Muscle layer of duodenum (tissue), 2 donors: Measurements from ENCODE around the gene BRAT1.

Experiments used
- H3K27ac ChIP-seq: one replicate; pipeline ENCODE4 v1.7.0; 2013; ENCODE audit warnings: mild to moderate bottlenecking, low read length
- H3K27me3 ChIP-seq: one replicate; pipeline ENCODE4 v1.7.0; 2013; ENCODE audit warnings: low read depth, mild to moderate bottlenecking, control low read depth, low read length
- H3K36me3 ChIP-seq, 2 donors: one replicate each; pipeline ENCODE4 v1.7.0; 2013; ENCODE audit warnings: low read length in 2 of 2, control low read depth in 1 of 2, mild to moderate bottlenecking in 1 of 2; ENCODE audit not compliant: insufficient read depth in 2 of 2, control insufficient read depth in 1 of 2
- H3K4me1 ChIP-seq, 2 donors: one replicate each; pipeline ENCODE4 v1.7.0; 2013; ENCODE audit warnings: low read length in 2 of 2, mild to moderate bottlenecking in 2 of 2, control low read depth in 1 of 2, moderate library complexity in 1 of 2; ENCODE audit not compliant: insufficient read depth in 2 of 2, control insufficient read depth in 1 of 2
- H3K4me3 ChIP-seq, 2 donors: one replicate each; pipeline ENCODE4 v1.7.0; 2013; ENCODE audit warnings: low read length in 2 of 2, low read depth in 1 of 2, mild to moderate bottlenecking in 1 of 2
- H3K9me3 ChIP-seq, 2 donors: one replicate each; pipeline ENCODE4 v1.7.0; 2013; ENCODE audit warnings: low read length in 2 of 2, control low read depth in 1 of 2, mild to moderate bottlenecking in 1 of 2; ENCODE audit not compliant: control insufficient read depth in 1 of 2
- donor health status: healthy.

BRAT1 gene

DNA sequence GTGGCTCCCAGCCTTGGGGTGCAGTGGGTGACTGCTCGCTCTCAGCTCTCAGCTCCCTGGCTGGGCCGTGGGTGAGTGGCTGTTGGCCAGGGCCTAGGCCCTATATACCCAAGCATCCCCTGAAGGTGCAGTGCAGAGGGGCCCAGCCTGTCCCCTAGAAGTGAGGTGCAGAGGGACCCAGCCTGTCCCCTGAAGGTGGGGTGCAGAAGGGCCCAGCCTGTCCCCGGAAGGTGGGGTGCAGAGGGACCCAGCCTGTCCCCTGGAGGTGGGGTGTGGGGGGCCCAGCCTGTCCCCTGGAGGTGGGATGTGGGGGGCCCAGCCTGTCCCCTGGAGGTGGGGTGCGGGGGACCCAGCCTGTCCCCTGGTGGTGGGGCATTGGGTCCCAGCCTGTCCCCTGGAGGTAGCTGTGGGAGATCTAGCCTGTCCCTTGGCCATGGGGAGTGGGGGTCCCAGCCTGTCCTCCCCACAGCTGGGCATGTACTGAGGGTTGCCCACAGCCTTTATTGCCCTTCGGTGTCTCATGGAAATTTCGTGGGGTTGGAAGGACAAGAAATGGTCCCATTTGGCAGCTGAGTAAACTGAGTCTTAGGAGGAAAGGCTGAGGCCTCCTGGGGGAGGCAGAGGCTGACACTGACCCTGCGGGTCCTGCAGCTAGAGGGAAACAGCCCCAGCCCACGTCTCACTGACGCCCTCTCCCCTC lies 53.2 kb downstream of the BRAT1 start:
- H3K9me3 ChIP-seq, result no peaks in the 10 kb centered on the region
- H3K36me3 ChIP-seq, result no peaks in the 10 kb centered on the region
- no peaks in the 10 kb centered on the region for H3K27me3 ChIP-seq
- H3K4me3 ChIP-seq, result no peak overlapping the region
- H3K27ac ChIP-seq, result no peak overlapping the region
- H3K4me1 ChIP-seq, result peaks cover 0 to 4% of the 10 kb centered on the region in 2 donors

DNA sequence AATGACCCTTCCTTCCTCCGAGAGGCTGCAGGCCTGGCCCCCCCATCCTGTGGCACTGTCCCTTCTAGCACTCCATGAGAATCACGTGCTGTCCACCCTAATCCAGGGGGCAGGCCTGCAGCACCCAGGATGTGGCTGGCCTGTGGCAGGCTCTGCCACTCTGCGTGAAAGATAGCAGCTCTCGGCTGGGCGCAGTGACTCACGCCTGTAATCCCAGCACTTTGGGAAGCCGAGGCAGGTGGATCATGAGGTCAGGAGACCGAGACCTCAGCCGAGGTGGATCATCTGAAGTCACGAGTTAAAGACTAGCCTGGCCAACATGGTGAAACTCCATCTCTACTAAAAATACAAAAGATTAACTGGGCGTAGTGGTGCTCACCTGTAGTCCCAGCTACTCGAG lies 54.6 kb downstream of the BRAT1 start:
- Histone ChIP-seq H3K4me1 (peaks cover 0 to 4% of the 10 kb centered on the region in 2 donors), H3K27ac (no peak overlapping the region), H3K9me3 (no peaks in the 10 kb centered on the region), H3K4me3 (no peak overlapping the region), H3K36me3 (no peaks in the 10 kb centered on the region), H3K27me3 (no peaks in the 10 kb centered on the region)

DNA sequence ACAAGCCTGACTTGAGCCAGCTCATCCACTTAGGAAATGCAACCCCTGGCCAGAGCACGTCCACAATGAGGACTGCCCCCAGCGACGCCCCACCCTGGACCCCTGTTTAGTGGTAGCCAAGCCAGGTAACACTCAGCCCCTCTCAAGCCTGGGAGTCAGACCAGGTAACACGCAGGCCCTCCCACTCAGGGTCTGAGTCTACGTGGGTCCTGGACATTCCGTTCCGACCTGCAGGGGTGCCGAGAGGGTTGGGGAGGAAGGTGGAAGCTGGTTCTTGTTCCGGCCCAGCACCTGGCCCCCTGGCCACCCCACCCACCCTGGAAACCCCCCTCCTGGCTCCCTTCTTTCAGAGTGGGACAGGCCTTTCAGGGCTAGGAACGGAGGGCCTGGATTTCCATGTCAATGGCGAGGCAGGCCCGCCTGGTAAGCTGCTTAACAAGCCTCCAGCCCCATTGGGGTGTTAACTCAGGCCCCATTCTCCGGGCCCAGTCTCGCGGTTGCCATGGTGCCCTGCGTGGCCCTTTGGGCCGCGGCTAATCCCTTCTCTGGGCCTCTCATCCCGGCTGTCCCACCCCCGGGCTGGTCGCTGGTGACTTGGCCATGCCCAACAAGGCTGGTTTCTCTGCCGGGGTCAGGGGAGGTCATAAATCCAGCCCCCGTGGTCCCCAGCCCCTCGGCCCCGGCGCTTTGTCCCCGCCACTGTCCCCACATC lies 55.4 kb downstream of the BRAT1 start:
- peaks cover 0 to 4% of the 10 kb centered on the region in 2 donors for H3K4me1 ChIP-seq
- H3K4me3 ChIP-seq, result no peak overlapping the region
- H3K27me3 ChIP-seq, result no peaks in the 10 kb centered on the region
- H3K36me3 ChIP-seq, result no peaks in the 10 kb centered on the region
- H3K27ac ChIP-seq, result no peak overlapping the region
- H3K9me3 ChIP-seq, result no peaks in the 10 kb centered on the region

DNA sequence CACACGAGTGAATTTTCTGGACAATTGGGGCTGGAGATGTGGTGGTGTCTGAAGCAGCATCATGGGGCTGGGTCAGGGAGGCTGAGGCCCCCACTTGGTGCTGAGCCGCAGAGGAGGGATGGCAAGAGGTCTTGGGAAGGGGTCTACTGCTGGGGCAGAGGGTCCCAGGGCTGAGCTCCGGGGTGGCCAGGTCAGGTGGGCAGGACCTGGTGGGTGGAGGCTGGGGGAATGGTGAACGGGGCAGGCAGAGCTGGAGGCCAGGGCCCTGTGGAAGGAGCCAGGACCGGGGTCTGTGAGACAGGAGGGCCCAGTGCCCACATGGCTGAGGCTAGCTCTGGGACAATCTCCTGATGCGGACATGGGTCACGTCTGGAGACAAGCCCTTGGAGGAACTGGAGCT lies 56.1 kb downstream of the BRAT1 start:
- H3K27ac ChIP-seq, result no peak overlapping the region
- no peaks in the 10 kb centered on the region for H3K9me3 ChIP-seq
- no peaks in the 10 kb centered on the region for H3K36me3 ChIP-seq
- no peaks in the 10 kb centered on the region for H3K27me3 ChIP-seq
- no peak overlapping the region for H3K4me3 ChIP-seq
- peaks cover 0 to 6% of the 10 kb centered on the region in 2 donors for H3K4me1 ChIP-seq

DNA sequence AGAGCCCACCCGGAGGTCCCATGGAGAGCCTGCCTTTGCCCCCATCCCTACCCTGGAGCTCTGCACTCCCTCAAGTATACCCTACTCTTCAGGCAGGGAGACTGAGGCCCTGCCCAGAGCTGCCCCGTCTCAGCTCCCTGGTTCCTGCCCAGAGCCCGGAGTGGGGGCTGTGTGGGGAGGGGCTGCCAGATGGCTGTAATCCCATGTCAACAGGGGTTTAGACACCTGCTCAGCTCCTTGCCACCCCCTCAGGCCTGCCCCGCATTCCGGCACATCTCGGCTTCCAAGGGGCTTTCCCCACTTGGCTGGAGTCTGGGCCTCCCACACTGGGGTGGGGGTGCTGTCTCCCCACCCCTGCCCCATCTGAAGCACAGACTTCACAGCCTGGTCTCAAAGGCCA lies 56.6 kb downstream of the BRAT1 start:
- Histone ChIP-seq H3K4me1 (peaks cover 0 to 11% of the 10 kb centered on the region in 2 donors), H3K4me3 (no peak overlapping the region), H3K27me3 (no peaks in the 10 kb centered on the region), H3K36me3 (no peaks in the 10 kb centered on the region), H3K9me3 (no peaks in the 10 kb centered on the region), H3K27ac (no peak overlapping the region)

DNA sequence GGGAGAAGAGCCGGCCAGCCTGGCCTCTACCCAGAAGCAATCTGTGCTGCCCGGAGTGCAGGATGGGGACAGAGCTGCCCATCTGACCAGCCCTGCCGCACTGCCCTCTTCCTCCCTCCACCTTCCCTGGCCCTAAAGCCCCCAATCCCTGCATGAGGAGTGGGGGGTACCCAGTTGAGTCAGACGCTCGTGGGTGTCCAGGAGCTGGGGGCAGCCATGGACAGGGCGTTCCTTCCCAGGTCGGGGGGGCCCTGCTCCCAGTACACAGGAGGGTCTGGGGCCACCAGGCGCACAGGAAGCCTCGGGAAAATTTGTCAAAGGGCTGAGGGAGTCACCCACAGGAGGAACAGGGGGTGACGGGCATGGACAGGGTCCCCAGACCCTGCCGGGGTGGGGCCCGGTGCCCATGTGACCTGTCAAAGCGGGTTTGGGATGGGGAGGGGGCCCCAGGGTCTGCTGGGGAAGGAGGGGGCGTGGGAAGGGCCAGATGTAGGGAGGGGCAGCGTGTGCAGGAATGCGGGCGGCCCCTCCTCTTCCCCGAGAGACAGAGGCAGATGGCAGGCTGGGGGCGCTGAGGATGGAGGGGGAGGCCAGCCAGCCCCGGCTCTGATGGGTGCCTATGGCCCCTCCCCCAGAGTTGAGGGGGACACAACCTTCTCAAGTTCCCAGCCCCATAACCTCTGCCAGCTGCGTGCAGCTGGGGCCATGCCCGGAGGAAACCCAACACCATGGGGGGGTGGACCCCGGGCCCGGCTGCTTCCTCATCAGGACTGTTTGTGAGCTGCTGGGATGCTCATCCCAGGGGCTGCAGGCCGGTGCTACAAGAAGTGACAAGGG lies 57.6 kb downstream of the BRAT1 start:
- H3K27ac ChIP-seq, result no peak overlapping the region
- H3K27me3 ChIP-seq, result no peaks in the 10 kb centered on the region
- H3K4me1 ChIP-seq, result peaks cover 0 to 14% of the 10 kb centered on the region in 2 donors
- no peaks in the 10 kb centered on the region for H3K36me3 ChIP-seq
- H3K9me3 ChIP-seq, result no peaks in the 10 kb centered on the region
- H3K4me3 ChIP-seq, result no peak overlapping the region

DNA sequence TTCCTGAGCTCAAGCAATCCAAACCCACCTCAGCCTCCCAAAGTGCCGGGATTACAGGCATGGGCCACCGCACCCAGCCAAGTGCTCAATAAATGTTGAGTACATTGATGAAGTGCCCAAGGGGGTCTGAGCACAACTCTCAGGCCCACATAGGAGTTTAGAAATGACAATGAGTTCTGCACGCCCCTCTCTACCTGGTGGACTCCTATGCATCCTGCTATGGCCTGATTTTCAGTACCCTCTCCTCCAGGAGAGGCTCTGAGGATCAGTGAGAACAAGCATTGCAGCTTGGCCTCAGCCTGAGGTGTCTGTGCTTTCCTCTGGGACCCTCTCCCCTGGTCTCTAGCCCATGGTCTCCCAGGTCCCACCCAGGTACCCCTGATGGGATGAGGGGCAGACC lies 58.3 kb downstream of the BRAT1 start:
- Histone ChIP-seq H3K36me3 (no peaks in the 10 kb centered on the region), H3K9me3 (no peaks in the 10 kb centered on the region), H3K4me3 (no peak overlapping the region), H3K4me1 (peaks cover 0 to 12% of the 10 kb centered on the region in 2 donors), H3K27ac (no peak overlapping the region), H3K27me3 (no peaks in the 10 kb centered on the region)

DNA sequence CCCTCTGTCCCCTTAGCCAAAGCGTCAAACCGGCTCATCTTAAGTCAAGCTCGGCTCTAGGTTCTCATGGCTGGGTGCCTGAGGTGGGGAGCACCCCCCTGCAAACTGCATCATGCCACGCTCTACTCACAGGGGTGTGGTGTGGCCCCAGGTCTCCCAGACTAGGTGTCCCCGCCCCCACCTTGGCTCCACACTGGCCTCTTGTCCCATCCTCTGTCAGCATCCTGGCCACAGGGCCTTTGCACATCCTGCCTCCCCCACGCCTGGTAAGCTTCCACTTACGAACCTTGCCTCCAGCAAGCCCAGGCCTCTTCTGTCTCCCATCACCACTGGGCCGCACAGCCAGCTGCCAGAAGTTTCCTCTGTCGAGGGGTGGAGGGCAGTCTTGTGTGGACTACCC lies 58.9 kb downstream of the BRAT1 start:
- H3K4me3 ChIP-seq, result no peak overlapping the region
- no peaks in the 10 kb centered on the region for H3K27me3 ChIP-seq
- no peak overlapping the region for H3K27ac ChIP-seq
- peaks cover 0 to 12% of the 10 kb centered on the region in 2 donors for H3K4me1 ChIP-seq
- no peaks in the 10 kb centered on the region for H3K36me3 ChIP-seq
- H3K9me3 ChIP-seq, result no peaks in the 10 kb centered on the region

DNA sequence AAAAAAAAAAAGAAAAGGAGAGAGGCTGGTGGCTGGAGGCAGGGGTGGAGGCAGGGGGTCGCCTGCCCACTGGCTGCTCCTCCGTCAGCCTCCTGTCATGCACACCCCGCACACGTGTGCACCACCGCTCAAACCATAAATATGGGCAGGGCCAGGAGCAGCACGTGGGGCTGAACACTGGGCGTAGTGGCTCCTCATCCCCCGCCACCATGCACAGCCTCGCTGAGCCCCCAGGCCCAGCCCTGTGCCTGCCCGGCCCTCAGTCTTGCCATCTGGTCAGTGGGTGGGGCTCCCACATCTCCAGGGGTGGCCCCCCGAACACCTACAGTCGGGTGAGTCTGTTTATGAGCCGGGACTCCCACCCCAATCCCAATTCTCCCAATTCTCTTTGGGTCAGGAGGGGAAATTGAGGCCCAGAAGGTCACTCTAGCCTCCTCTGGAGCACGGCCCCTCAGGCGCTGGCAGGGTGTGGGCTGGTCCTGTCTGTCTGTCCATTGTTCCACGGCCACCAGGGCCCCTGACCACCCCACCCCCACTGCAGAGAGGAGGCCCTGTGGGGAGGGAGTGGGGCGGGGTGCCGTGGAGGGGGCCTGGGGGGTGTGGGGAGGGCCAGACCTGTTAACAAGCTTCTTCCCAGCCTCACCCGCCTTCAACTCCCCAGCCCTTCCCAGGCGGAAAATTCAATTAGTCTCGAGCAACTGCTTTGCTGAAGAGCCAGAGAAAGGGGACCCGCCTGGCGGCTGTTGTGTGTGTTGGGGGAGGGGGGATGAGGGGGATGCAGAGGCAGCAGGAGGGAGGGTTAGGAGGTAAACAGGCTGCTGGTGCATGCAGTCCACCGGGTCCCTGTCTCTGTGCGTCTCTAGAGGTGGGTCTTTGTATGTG lies 59.7 kb downstream of the BRAT1 start:
- Histone ChIP-seq H3K27ac (no peak overlapping the region), H3K9me3 (no peaks in the 10 kb centered on the region), H3K27me3 (no peaks in the 10 kb centered on the region), H3K4me3 (no peak overlapping the region), H3K4me1 (peaks cover 0 to 12% of the 10 kb centered on the region in 2 donors), H3K36me3 (no peaks in the 10 kb centered on the region)

DNA sequence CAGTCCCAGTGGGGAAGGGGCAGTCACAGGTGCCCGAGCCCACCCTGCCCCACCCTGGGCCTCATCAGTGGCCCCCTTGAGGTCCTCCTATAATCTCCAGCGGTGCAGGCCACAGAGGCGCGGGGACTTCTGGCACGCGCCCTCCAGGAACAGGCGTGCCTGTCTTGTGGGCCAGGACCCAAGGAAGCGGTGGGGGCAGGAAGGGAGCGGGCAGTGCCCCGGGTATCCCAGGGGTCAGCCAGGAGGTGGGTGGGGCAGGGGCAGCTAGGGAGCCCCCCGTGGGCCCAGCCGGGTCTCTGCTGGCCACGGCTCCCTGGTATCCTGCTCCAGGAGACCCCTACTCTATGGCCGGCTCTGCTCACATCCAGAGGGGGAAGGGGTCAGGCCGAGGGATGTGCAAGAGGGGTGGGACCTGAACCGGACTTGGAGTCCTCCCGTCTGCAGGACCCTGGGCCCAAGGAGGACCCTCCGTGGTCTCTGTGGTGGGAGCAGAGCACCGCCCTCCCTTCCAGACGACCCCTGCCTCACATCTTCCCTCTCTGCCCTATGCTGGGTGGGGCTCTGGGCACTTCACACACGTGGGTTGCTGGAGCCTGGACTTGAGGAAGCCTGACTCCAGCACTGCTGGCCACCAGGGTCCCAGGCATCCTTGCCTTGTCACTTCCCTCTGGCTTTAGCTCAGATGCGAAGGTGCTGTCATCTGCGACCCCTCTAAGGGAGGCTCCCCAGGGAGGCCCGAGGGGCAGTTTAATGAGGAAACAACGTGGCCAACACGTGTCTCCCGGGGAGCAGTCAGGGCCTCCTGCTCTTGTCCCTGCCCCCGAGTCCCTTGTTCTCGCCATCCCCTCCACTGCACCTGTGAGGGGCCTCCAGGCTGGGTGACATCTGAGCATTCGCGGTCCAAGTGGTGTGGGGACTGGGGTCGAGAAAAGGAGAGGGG lies 60.9 kb downstream of the BRAT1 start:
- no peak overlapping the region for H3K4me3 ChIP-seq
- H3K27ac ChIP-seq, result no peak overlapping the region
- no peaks in the 10 kb centered on the region for H3K36me3 ChIP-seq
- H3K4me1 ChIP-seq, result peaks cover 0 to 19% of the 10 kb centered on the region in 2 donors
- no peaks in the 10 kb centered on the region for H3K27me3 ChIP-seq
- no peaks in the 10 kb centered on the region for H3K9me3 ChIP-seq
